ENCODE results near the gene ITIH5. TPM values are rescaled to one million over a fixed set of nuclear protein-coding genes. Genes with fewer than 3 reads are reported as not detected.

The ITIH5 gene
- total and polyA plus RNA-seq, 9 of the 15 experiments (the other 6 are each of a cell fraction or from before 2014, with no cell fraction given): 0.52 to 4.5 (median 2.6) TPM

DNA sequence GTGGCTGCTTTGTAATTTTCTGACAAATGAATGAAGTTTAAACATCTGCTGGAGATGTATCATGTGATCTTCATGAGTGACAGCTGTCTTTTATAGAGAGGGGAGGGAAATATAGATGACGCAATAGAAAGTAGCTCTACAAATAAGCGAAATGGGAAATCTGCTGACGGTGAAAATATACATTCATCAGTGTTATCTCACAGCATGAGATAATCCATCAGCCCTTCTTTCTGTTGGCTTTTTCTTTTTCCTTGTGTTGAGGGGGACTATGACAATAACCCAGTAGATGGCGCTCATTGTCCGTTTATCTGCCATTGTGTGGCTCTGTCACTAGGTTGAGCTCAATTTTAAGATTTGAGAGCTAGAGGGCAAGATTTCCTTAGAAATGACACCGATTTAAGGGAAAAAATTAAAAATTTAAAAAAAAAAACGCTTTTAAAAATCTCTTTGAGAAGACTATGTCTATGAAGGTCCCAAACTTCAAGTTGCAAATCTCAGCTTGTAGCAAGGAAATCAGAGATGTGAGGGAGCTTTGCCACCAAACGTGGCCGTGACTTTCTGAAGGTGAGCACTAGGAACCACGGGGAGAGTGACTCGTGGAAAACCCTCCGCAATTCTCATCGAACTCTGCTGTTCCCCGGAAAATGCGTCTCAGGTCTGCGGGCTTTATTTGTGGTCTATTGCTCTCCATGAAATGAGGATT, 141.3 kb downstream of the ITIH5 start (continued):
- TF ChIP-seq, protein P1, sequence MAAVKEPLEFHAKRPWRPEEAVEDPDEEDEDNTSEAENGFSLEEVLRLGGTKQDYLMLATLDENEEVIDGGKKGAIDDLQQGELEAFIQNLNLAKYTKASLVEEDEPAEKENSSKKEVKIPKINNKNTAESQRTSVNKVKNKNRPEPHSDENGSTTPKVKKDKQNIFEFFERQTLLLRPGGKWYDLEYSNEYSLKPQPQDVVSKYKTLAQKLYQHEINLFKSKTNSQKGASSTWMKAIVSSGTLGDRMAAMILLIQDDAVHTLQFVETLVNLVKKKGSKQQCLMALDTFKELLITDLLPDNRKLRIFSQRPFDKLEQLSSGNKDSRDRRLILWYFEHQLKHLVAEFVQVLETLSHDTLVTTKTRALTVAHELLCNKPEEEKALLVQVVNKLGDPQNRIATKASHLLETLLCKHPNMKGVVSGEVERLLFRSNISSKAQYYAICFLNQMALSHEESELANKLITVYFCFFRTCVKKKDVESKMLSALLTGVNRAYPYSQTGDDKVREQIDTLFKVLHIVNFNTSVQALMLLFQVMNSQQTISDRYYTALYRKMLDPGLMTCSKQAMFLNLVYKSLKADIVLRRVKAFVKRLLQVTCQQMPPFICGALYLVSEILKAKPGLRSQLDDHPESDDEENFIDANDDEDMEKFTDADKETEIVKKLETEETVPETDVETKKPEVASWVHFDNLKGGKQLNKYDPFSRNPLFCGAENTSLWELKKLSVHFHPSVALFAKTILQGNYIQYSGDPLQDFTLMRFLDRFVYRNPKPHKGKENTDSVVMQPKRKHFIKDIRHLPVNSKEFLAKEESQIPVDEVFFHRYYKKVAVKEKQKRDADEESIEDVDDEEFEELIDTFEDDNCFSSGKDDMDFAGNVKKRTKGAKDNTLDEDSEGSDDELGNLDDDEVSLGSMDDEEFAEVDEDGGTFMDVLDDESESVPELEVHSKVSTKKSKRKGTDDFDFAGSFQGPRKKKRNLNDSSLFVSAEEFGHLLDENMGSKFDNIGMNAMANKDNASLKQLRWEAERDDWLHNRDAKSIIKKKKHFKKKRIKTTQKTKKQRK (IDR thresholded peaks at IDR 0.05; ENCODE audit: borderline replicate concordance, low read depth, low read length): no peak
- TF ChIP-seq ZNF696 (CRISPR knock-in tag; conservative IDR thresholded peaks at IDR 0.05) (no peak), TRIM24 (IDR thresholded peaks at IDR 0.05) (no peak), MYNN (IDR thresholded peaks at IDR 0.05) (no peak), MYNN (CRISPR knock-in tag; IDR thresholded peaks at IDR 0.05) (no peak), ZC3H8 (IDR thresholded peaks at IDR 0.05) (no peak), ZFP36 (IDR thresholded peaks at IDR 0.05; ENCODE audit: low read depth, low read length, partially characterized antibody) (no peak), KDM4B (IDR thresholded peaks at IDR 0.05; ENCODE audit: borderline replicate concordance in 2 of 2, low read depth in 1 of 2) (no peak), ZNF121 (CRISPR knock-in tag; conservative IDR thresholded peaks at IDR 0.05) (no peak), NELFE (IDR thresholded peaks at IDR 0.05; ENCODE audit: insufficient read depth, insufficient read length) (no peak), ZNF551 (CRISPR knock-in tag; IDR thresholded peaks at IDR 0.05) (no peak), MAFG (tag; conservative IDR thresholded peaks at IDR 0.05) (peak; percentile 91)
- TF ChIP-seq, protein P2, sequence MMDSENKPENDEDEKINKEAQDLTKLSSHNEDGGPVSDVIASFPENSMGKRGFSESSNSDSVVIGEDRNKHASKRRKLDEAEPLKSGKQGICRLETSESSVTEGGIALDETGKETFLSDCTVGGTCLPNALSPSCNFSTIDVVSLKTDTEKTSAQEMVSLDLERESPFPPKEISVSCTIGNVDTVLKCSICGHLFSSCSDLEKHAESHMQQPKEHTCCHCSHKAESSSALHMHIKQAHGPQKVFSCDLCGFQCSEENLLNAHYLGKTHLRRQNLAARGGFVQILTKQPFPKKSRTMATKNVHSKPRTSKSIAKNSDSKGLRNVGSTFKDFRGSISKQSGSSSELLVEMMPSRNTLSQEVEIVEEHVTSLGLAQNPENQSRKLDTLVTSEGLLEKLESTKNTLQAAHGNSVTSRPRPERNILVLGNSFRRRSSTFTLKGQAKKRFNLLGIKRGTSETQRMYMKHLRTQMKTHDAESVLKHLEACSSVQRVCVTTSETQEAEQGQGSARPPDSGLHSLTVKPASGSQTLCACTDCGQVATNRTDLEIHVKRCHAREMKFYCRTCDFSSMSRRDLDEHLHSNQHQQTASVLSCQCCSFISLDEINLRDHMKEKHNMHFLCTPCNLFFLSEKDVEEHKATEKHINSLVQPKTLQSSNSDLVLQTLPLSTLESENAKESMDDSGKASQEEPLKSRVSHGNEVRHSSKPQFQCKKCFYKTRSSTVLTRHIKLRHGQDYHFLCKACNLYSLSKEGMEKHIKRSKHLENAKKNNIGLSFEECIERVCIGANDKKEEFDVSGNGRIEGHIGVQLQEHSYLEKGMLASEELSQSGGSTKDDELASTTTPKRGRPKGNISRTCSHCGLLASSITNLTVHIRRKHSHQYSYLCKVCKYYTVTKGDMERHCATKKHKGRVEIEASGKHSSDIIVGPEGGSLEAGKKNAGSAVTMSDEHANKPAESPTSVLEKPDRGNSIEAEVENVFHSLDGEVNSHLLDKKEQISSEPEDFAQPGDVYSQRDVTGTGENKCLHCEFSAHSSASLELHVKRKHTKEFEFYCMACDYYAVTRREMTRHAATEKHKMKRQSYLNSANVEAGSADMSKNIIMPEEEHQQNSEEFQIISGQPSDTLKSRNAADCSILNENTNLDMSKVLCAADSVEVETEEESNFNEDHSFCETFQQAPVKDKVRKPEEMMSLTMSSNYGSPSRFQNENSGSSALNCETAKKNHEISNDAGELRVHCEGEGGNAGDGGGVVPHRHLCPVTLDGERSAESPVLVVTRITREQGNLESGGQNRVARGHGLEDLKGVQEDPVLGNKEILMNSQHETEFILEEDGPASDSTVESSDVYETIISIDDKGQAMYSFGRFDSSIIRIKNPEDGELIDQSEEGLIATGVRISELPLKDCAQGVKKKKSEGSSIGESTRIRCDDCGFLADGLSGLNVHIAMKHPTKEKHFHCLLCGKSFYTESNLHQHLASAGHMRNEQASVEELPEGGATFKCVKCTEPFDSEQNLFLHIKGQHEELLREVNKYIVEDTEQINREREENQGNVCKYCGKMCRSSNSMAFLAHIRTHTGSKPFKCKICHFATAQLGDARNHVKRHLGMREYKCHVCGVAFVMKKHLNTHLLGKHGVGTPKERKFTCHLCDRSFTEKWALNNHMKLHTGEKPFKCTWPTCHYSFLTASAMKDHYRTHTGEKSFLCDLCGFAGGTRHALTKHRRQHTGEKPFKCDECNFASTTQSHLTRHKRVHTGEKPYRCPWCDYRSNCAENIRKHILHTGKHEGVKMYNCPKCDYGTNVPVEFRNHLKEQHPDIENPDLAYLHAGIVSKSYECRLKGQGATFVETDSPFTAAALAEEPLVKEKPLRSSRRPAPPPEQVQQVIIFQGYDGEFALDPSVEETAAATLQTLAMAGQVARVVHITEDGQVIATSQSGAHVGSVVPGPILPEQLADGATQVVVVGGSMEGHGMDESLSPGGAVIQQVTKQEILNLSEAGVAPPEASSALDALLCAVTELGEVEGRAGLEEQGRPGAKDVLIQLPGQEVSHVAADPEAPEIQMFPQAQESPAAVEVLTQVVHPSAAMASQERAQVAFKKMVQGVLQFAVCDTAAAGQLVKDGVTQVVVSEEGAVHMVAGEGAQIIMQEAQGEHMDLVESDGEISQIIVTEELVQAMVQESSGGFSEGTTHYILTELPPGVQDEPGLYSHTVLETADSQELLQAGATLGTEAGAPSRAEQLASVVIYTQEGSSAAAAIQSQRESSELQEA (IDR thresholded peaks at IDR 0.05; ENCODE audit: low read depth): no peak
- TF ChIP-seq, protein P3, sequence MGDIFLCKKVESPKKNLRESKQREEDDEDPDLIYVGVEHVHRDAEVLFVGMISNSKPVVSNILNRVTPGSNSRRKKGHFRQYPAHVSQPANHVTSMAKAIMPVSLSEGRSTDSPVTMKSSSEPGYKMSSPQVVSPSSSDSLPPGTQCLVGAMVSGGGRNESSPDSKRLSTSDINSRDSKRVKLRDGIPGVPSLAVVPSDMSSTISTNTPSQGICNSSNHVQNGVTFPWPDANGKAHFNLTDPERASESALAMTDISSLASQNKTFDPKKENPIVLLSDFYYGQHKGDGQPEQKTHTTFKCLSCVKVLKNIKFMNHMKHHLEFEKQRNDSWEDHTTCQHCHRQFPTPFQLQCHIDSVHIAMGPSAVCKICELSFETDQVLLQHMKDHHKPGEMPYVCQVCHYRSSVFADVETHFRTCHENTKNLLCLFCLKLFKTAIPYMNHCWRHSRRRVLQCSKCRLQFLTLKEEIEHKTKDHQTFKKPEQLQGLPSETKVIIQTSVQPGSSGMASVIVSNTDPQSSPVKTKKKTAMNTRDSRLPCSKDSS (IDR thresholded peaks at IDR 0.05; ENCODE audit: low read depth, partially characterized antibody): no peak
